Muscle layer of duodenum (tissue), 2 donors: Measurements from ENCODE around the gene LINC01488.

Experiments used
- H3K27ac ChIP-seq: one replicate; pipeline ENCODE4 v1.7.0; 2013; ENCODE audit warnings: mild to moderate bottlenecking, low read length
- H3K27me3 ChIP-seq: one replicate; pipeline ENCODE4 v1.7.0; 2013; ENCODE audit warnings: low read depth, mild to moderate bottlenecking, control low read depth, low read length
- H3K36me3 ChIP-seq, 2 donors: one replicate each; pipeline ENCODE4 v1.7.0; 2013; ENCODE audit warnings: low read length in 2 of 2, control low read depth in 1 of 2, mild to moderate bottlenecking in 1 of 2; ENCODE audit not compliant: insufficient read depth in 2 of 2, control insufficient read depth in 1 of 2
- H3K4me1 ChIP-seq, 2 donors: one replicate each; pipeline ENCODE4 v1.7.0; 2013; ENCODE audit warnings: low read length in 2 of 2, mild to moderate bottlenecking in 2 of 2, control low read depth in 1 of 2, moderate library complexity in 1 of 2; ENCODE audit not compliant: insufficient read depth in 2 of 2, control insufficient read depth in 1 of 2
- H3K4me3 ChIP-seq, 2 donors: one replicate each; pipeline ENCODE4 v1.7.0; 2013; ENCODE audit warnings: low read length in 2 of 2, low read depth in 1 of 2, mild to moderate bottlenecking in 1 of 2
- H3K9me3 ChIP-seq, 2 donors: one replicate each; pipeline ENCODE4 v1.7.0; 2013; ENCODE audit warnings: low read length in 2 of 2, control low read depth in 1 of 2, mild to moderate bottlenecking in 1 of 2; ENCODE audit not compliant: control insufficient read depth in 1 of 2
- donor health status: healthy.

LINC01488 gene

DNA sequence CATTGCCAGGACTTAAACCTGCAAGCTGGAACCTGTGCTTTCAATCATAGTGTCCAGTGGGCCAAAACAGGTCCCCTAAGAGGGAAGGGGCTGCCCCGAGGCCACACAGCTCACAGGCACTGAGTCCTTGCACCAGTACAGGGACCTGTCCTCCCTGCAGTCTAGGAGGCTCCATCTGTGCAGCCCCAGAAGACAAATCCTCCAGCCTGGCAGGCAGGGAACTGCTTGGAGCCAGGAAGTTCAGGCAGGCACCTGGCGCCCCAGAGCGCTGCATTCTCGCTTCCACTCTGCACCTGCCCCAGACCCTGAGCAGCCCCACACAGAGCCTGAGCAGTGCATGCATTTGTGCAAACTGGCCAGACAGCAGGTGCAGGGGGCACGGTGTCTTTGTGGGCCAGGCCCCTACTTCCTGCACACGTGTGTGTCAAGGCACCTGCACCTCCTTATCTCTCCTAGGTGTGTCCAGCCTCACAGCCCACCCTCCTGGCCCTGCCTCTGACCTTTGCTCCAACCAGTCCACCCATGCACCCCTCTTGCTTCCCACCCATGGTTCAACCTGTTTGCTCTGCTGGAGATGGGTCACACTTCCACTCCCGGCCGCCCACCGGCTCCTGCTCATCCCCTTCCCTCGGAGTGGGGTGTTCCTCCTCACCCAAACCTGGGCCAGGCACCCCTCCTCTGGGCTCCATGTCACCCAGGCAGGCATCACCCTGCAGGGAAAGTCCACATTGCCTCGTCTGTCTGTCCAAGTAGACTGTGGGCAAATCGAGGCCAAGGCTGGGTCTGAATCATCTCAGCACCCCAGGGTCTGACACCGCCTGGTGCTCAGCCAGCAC, 19.0 kb downstream of the LINC01488 start:
- no peaks in the 10 kb centered on the region for H3K27me3 ChIP-seq
- no peaks in the 10 kb centered on the region for H3K36me3 ChIP-seq
- no peaks in the 10 kb centered on the region for H3K9me3 ChIP-seq
- no peak overlapping the region for H3K27ac ChIP-seq
- no peak overlapping the region for H3K4me3 ChIP-seq
- H3K4me1 ChIP-seq, result peaks cover 15 to 23% of the 10 kb centered on the region in 2 donors

GRCh38 chr11:69501121-69501489, 19.6 kb downstream of the LINC01488 start:
- Histone ChIP-seq H3K27ac (no peak overlapping the region), H3K9me3 (peaks cover 0 to 2% of the 10 kb centered on the region in 2 donors), H3K4me1 (peaks cover 15 to 22% of the 10 kb centered on the region in 2 donors), H3K27me3 (no peaks in the 10 kb centered on the region), H3K36me3 (no peaks in the 10 kb centered on the region), H3K4me3 (no peak overlapping the region)

GRCh38 chr11:69501891-69502860, 20.7 kb downstream of the LINC01488 start:
- Histone ChIP-seq H3K4me3 (no peak overlapping the region), H3K27ac (no peak overlapping the region), H3K36me3 (no peaks in the 10 kb centered on the region), H3K9me3 (peaks cover 0 to 3% of the 10 kb centered on the region in 2 donors), H3K27me3 (no peaks in the 10 kb centered on the region), H3K4me1 (peaks cover 8 to 13% of the 10 kb centered on the region in 2 donors)

- Histone ChIP-seq H3K4me3 (no peak overlapping the region), H3K27me3 (no peaks in the 10 kb centered on the region), H3K4me1 (peaks cover 0 to 5% of the 10 kb centered on the region in 2 donors), H3K36me3 (no peaks in the 10 kb centered on the region), H3K27ac (no peak overlapping the region), H3K9me3 (peaks cover 0 to 3% of the 10 kb centered on the region in 2 donors)
Measured at GRCh38 chr11:69504127-69504526, 22.7 kb downstream of the LINC01488 start.

- Histone ChIP-seq H3K36me3 (no peaks in the 10 kb centered on the region), H3K9me3 (peaks cover 0 to 3% of the 10 kb centered on the region in 2 donors), H3K4me1 (peaks cover 0 to 3% of the 10 kb centered on the region in 2 donors), H3K4me3 (no peak overlapping the region), H3K27ac (no peak overlapping the region), H3K27me3 (no peaks in the 10 kb centered on the region)
Measured at GRCh38 chr11:69504576-69505335, 23.3 kb downstream of the LINC01488 start.

DNA sequence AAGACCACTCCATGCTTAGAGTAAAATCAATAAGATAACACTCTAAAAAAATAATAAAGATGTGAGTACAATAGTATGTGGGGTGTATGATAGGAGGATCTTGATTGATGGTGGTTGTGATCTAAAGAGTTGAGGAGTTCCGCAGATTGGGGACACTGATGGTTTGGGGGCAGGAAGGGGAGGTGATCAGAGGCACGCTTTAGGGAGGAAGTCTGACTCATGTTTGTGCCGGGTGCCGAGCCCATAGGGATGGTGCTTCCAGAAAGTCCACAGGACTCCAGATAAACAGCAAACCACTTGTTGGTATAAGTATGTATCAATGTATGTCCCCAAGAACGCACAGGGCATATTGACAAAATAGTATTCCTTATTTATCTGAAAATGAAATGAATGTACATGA, 27.5 kb downstream of the LINC01488 start:
- Histone ChIP-seq H3K27me3 (no peaks in the 10 kb centered on the region), H3K9me3 (peaks cover 0 to 3% of the 10 kb centered on the region in 2 donors), H3K36me3 (no peaks in the 10 kb centered on the region), H3K4me1 (no peaks in the 10 kb centered on the region), H3K27ac (no peak overlapping the region), H3K4me3 (no peak overlapping the region)

GRCh38 chr11:69509381-69509780, 27.9 kb downstream of the LINC01488 start:
- Histone ChIP-seq H3K4me1 (no peaks in the 10 kb centered on the region), H3K4me3 (no peak overlapping the region), H3K9me3 (peaks cover 0 to 3% of the 10 kb centered on the region in 2 donors), H3K36me3 (no peaks in the 10 kb centered on the region), H3K27ac (no peak overlapping the region), H3K27me3 (no peaks in the 10 kb centered on the region)

GRCh38 chr11:69509846-69510390, 28.5 kb downstream of the LINC01488 start:
- no peaks in the 10 kb centered on the region for H3K36me3 ChIP-seq
- peaks cover 0 to 3% of the 10 kb centered on the region in 2 donors for H3K9me3 ChIP-seq
- H3K27ac ChIP-seq, result no peak overlapping the region
- H3K27me3 ChIP-seq, result no peaks in the 10 kb centered on the region
- no peak overlapping the region for H3K4me3 ChIP-seq
- H3K4me1 ChIP-seq, result no peaks in the 10 kb centered on the region

DNA sequence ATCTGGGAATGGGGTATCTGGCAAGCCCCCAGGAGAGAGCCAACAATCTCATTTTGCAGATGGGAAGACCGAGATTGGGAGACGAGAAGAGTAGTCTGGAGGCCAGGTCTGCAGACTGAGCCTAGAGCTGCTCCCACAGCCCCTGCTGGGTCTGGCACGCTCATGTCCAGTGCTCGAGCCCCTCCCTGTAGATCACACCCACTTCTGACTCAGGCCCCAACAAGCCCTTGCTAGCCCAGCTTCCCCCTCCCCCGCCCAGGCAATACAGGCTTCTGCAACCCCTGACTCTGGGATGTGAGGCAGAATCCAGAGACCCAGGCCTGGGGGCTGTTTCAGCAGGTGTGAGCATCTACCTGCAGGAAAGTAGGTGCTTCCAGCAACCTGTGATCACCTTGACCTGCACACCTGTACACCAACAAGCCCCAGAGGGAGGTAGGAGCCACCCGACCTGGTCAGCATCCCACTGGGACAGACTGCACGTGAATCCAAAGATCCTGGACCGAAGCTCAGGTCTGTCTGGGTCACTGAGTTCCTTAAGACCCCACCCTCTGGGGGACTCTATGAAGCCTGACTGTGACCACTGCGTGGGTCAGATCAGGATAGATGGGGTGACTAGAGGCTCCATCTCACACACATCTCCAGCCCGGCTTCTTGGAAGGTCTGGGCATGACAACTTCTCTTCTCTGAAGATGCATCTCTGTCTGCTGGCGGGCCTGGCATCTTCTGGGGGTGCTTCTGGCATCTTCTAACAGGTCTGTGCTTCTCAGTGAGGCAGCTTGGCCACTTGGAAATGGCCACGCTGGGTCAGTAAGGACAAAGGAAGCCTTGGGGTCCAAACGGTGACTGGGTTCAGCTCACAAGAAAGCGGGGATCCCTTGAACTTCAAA, 29.3 kb downstream of the LINC01488 start:
- no peaks in the 10 kb centered on the region for H3K27me3 ChIP-seq
- no peak overlapping the region for H3K27ac ChIP-seq
- no peak overlapping the region for H3K4me3 ChIP-seq
- H3K9me3 ChIP-seq, result peaks cover 0 to 3% of the 10 kb centered on the region in 2 donors
- no peaks in the 10 kb centered on the region for H3K4me1 ChIP-seq
- no peaks in the 10 kb centered on the region for H3K36me3 ChIP-seq
